ENCODE data around the gene HNRNPC. TPM values are rescaled to one million over a fixed set of nuclear protein-coding genes. Genes with fewer than 3 reads are reported as not detected.

HNRNPC gene
- polyA plus RNA-seq (2013, experiment 1 of 2): 1,460 TPM
- polyA plus RNA-seq (2013, experiment 2 of 2): 1,374 TPM

DNA sequence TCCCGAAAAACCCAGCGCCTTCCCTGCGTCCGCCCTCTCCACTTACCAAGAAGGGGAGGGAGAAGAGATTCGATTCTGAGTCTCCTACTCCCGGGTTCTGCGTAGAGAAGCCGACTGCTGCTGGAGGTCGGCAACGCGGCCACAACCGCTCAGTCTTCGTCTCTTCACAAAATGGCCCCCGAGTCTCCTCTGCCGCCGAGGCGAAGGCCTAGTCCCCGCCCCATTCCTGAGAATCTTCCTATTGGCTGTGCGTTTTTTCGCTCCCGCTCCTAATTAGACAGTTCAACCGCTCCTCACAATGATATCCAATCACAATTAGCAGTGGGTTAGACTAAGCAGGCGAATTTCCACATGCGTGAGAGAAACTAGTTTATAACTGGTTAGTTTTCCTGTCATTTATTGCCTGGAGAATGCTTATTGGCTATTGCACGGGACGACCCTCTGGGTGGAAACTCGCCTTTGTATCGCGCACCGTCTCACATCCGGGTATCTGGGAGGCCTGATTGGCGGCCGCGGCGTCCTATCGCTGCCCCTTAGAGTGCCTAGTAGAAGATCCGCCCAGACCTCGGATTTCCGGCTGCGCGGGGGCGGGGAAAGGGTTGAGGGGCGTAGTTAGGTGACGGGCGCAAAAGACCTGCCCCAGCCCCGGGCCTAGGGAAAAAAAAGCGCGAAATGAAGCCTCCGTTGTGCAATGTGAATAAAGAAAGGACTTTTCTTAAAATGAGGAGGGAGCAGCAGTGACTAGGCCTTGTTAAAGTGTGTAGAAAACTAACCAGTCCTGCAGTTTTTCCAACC, at the start of gene HNRNPC:
HNRNPC (minus strand) TSS at position 191 of the 795 bp plus-strand sequence. CDS start 35,249 bp downstream, outside the sequence.
- peak within 1 kb of the TSS; percentile 61 for H3K23ac ChIP-seq (ENCODE audit: low read length)
- H2BK120ac ChIP-seq (ENCODE audit: low read depth, low read length): peak within 1 kb of the TSS; percentile 94
- H2BK5ac ChIP-seq (ENCODE audit: low read length): peak within 1 kb of the TSS; percentile 2
- H3K4me3 ChIP-seq (ENCODE audit: low read length): peak within 1 kb of the TSS; percentile 93
- H4K8ac ChIP-seq (ENCODE audit: low read depth, low read length): peak within 1 kb of the TSS; percentile 43
- no peaks in the 10 kb centered on the region for H3K27me3 ChIP-seq (ENCODE audit: insufficient read depth, low read length, poor library complexity)
- peak within 1 kb of the TSS; percentile 95 for H3K4ac ChIP-seq (ENCODE audit: low read depth, low read length)
- peaks cover 47% of the 10 kb centered on the region for H3K79me2 ChIP-seq (ENCODE audit: control insufficient read depth, insufficient read depth, low read length)
- peaks cover 2% of the 10 kb centered on the region for H3K4me1 ChIP-seq (ENCODE audit: control insufficient read depth, low read depth, low read length)
- peak within 1 kb of the TSS; percentile 31 for H3K4me2 ChIP-seq (ENCODE audit: low read length)
- no peaks in the 10 kb centered on the region for H3K36me3 ChIP-seq (ENCODE audit: control insufficient read depth, insufficient read depth, low read length)
- no peak within 1 kb of the TSS for H2BK15ac ChIP-seq (replicated peaks; ENCODE audit: low read depth)
- peak within 1 kb of the TSS; percentile 70 for H3K27ac ChIP-seq (ENCODE audit: low read depth, low read length)
- H3K9ac ChIP-seq (ENCODE audit: low read length): peak within 1 kb of the TSS; percentile 97
- no peaks in the 10 kb centered on the region for H3K79me1 ChIP-seq (ENCODE audit: low read length)
- peak within 1 kb of the TSS; percentile 97 for H3K56ac ChIP-seq (ENCODE audit: low read length)
- H2AK5ac ChIP-seq (ENCODE audit: low read length): peak within 1 kb of the TSS; percentile 71
- DNase-seq: peak; percentile 100
- no CpG with 5 or more reads among the region's 49 CpGs for WGBS (ENCODE audit: extremely low coverage, insufficient coverage, low lambda C conversion rate)
- H4K5ac ChIP-seq (ENCODE audit: low read length): peak within 1 kb of the TSS; percentile 91
- H3K18ac ChIP-seq (ENCODE audit: low read length): peak within 1 kb of the TSS; percentile 99

DNA sequence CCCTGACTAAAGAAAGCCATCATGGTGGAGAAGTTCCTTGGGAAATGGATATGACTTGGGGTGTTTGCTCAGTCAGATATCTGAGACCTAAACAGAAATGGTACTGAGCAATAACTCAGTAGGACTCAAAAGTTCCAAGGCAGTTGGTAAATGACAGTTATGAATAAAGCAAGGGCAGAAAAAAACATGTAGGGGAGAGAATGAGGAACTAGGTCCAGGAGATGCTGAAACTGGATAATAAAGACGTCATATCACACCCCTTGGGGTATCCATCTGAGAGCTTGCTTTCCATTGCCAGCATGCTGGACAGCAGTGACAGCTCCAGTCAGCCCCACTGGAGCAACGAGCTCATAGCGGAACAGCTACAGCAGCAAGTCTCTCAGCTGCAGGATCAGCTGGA, 48.2 kb upstream of the HNRNPC start:
- Histone ChIP-seq H3K56ac (ENCODE audit: low read length) (no peak overlapping the region), H3K23ac (ENCODE audit: low read length) (no peak overlapping the region), H3K4me2 (ENCODE audit: low read length) (no peak overlapping the region), H4K5ac (ENCODE audit: low read length) (no peak overlapping the region), H3K27ac (ENCODE audit: low read depth, low read length) (no peak overlapping the region), H3K36me3 (ENCODE audit: control insufficient read depth, insufficient read depth, low read length) (no peaks in the 10 kb centered on the region), H3K9ac (ENCODE audit: low read length) (no peak overlapping the region), H3K18ac (ENCODE audit: low read length) (no peak overlapping the region), H3K79me1 (ENCODE audit: low read length) (no peaks in the 10 kb centered on the region), H4K8ac (ENCODE audit: low read depth, low read length) (no peak overlapping the region), H2BK120ac (ENCODE audit: low read depth, low read length) (no peak overlapping the region), H2AK5ac (ENCODE audit: low read length) (no peak overlapping the region), H3K4ac (ENCODE audit: low read depth, low read length) (no peak overlapping the region), H3K4me3 (ENCODE audit: low read length) (no peak overlapping the region), H2BK15ac (replicated peaks; ENCODE audit: low read depth) (no peak overlapping the region), H3K27me3 (ENCODE audit: insufficient read depth, low read length, poor library complexity) (no peaks in the 10 kb centered on the region), H3K4me1 (ENCODE audit: control insufficient read depth, low read depth, low read length) (no peaks in the 10 kb centered on the region), H3K79me2 (ENCODE audit: control insufficient read depth, insufficient read depth, low read length) (no peaks in the 10 kb centered on the region), H2BK5ac (ENCODE audit: low read length) (no peak overlapping the region)
- no peak for DNase-seq
- WGBS (ENCODE audit: extremely low coverage, insufficient coverage, low lambda C conversion rate): no CpG with 5 or more reads among the region's 3 CpGs

DNA sequence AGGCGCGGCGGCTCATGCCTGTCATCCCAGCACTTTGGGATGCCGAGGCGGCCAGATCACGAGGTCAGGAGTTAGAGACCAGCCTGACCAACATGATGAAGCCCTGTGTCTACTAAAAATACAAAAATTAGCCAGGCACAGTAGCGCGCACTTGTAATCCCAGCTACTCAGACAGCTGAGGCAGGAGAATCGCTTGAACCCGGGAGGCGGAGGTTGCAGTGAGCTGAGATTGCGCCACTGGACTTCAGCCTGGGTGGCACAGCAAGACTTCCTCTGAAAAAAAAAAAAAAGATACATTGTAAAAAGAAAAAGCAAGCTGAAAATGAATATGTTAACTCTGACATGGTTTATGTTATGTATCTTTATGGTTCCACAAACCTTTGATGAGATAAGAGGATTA, 44.3 kb upstream of the HNRNPC start:
- Histone ChIP-seq H2BK15ac (replicated peaks; ENCODE audit: low read depth) (no peak overlapping the region), H3K79me1 (ENCODE audit: low read length) (no peaks in the 10 kb centered on the region), H3K4me2 (ENCODE audit: low read length) (no peak overlapping the region), H3K79me2 (ENCODE audit: control insufficient read depth, insufficient read depth, low read length) (no peaks in the 10 kb centered on the region), H3K18ac (ENCODE audit: low read length) (no peak overlapping the region), H2AK5ac (ENCODE audit: low read length) (no peak overlapping the region), H3K4me3 (ENCODE audit: low read length) (no peak overlapping the region), H3K4me1 (ENCODE audit: control insufficient read depth, low read depth, low read length) (no peaks in the 10 kb centered on the region), H4K8ac (ENCODE audit: low read depth, low read length) (no peak overlapping the region), H3K27me3 (ENCODE audit: insufficient read depth, low read length, poor library complexity) (no peaks in the 10 kb centered on the region), H2BK120ac (ENCODE audit: low read depth, low read length) (no peak overlapping the region), H3K23ac (ENCODE audit: low read length) (no peak overlapping the region), H2BK5ac (ENCODE audit: low read length) (no peak overlapping the region), H3K56ac (ENCODE audit: low read length) (no peak overlapping the region), H3K4ac (ENCODE audit: low read depth, low read length) (no peak overlapping the region), H3K36me3 (ENCODE audit: control insufficient read depth, insufficient read depth, low read length) (no peaks in the 10 kb centered on the region), H3K9ac (ENCODE audit: low read length) (no peak overlapping the region), H3K27ac (ENCODE audit: low read depth, low read length) (no peak overlapping the region), H4K5ac (ENCODE audit: low read length) (no peak overlapping the region)
- WGBS (ENCODE audit: extremely low coverage, insufficient coverage, low lambda C conversion rate): no CpG with 5 or more reads among the region's 12 CpGs
- DNase-seq: no peak

DNA sequence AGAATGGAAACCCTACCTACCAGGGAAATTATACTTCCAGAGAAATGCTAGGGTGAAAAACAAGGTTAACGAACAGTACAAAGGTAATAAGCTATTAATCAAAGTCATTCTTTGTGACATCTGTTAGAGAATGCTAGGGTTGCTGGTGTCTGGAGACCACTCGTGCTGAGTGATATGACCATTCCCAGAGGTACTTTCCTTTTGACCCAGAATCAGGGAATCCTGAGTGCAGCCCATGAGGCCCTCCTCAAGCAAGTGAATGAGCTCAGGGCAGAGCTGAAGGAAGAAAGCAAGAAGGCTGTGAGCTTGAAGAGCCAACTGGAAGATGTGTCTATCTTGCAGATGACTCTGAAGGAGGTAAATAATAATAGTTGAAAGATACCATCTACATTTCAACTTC, 42.4 kb upstream of the HNRNPC start:
- no peak overlapping the region for H4K8ac ChIP-seq (ENCODE audit: low read depth, low read length)
- no peak for DNase-seq
- no peak overlapping the region for H3K4me3 ChIP-seq (ENCODE audit: low read length)
- no peaks in the 10 kb centered on the region for H3K79me2 ChIP-seq (ENCODE audit: control insufficient read depth, insufficient read depth, low read length)
- H3K4me2 ChIP-seq (ENCODE audit: low read length): no peak overlapping the region
- no peaks in the 10 kb centered on the region for H3K27me3 ChIP-seq (ENCODE audit: insufficient read depth, low read length, poor library complexity)
- no peak overlapping the region for H3K18ac ChIP-seq (ENCODE audit: low read length)
- H2BK5ac ChIP-seq (ENCODE audit: low read length): no peak overlapping the region
- no peak overlapping the region for H2BK15ac ChIP-seq (replicated peaks; ENCODE audit: low read depth)
- H3K4me1 ChIP-seq (ENCODE audit: control insufficient read depth, low read depth, low read length): no peaks in the 10 kb centered on the region
- no peak overlapping the region for H4K5ac ChIP-seq (ENCODE audit: low read length)
- no peaks in the 10 kb centered on the region for H3K79me1 ChIP-seq (ENCODE audit: low read length)
- H3K9ac ChIP-seq (ENCODE audit: low read length): no peak overlapping the region
- no peaks in the 10 kb centered on the region for H3K36me3 ChIP-seq (ENCODE audit: control insufficient read depth, insufficient read depth, low read length)
- H2BK120ac ChIP-seq (ENCODE audit: low read depth, low read length): no peak overlapping the region
- no peak overlapping the region for H3K4ac ChIP-seq (ENCODE audit: low read depth, low read length)
- WGBS (ENCODE audit: extremely low coverage, insufficient coverage, low lambda C conversion rate): no CpG with 5 or more reads among the region's 2 CpGs
- H3K27ac ChIP-seq (ENCODE audit: low read depth, low read length): no peak overlapping the region
- H3K56ac ChIP-seq (ENCODE audit: low read length): no peak overlapping the region
- no peak overlapping the region for H2AK5ac ChIP-seq (ENCODE audit: low read length)
- H3K23ac ChIP-seq (ENCODE audit: low read length): no peak overlapping the region

DNA sequence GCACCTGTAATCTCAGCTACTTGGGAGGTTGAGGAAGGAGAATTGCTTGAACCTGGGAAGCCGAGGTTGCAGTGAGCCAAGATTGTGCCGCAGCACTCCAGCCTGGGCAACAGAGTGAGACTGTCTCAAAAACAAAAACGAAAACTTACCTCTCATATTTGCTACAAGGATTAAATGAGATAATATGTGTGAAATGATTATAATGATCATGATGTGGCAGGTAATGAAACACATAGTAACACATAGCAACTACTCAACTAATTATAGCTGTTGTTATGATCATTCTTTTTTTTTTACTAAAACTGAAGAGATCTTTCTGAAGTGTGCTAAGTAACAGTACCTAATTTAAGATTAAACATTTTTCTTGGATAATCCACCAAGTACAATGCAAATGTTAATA, 40.7 kb upstream of the HNRNPC start:
- Histone ChIP-seq H3K27ac (ENCODE audit: low read depth, low read length) (no peak overlapping the region), H3K79me1 (ENCODE audit: low read length) (no peaks in the 10 kb centered on the region), H3K4me1 (ENCODE audit: control insufficient read depth, low read depth, low read length) (no peaks in the 10 kb centered on the region), H3K56ac (ENCODE audit: low read length) (no peak overlapping the region), H3K36me3 (ENCODE audit: control insufficient read depth, insufficient read depth, low read length) (no peaks in the 10 kb centered on the region), H2BK120ac (ENCODE audit: low read depth, low read length) (no peak overlapping the region), H3K27me3 (ENCODE audit: insufficient read depth, low read length, poor library complexity) (no peaks in the 10 kb centered on the region), H3K4me2 (ENCODE audit: low read length) (no peak overlapping the region), H3K23ac (ENCODE audit: low read length) (no peak overlapping the region), H2BK15ac (replicated peaks; ENCODE audit: low read depth) (no peak overlapping the region), H2AK5ac (ENCODE audit: low read length) (no peak overlapping the region), H3K18ac (ENCODE audit: low read length) (no peak overlapping the region), H2BK5ac (ENCODE audit: low read length) (no peak overlapping the region), H3K79me2 (ENCODE audit: control insufficient read depth, insufficient read depth, low read length) (no peaks in the 10 kb centered on the region), H3K4me3 (ENCODE audit: low read length) (no peak overlapping the region), H3K4ac (ENCODE audit: low read depth, low read length) (no peak overlapping the region), H4K8ac (ENCODE audit: low read depth, low read length) (no peak overlapping the region), H4K5ac (ENCODE audit: low read length) (no peak overlapping the region), H3K9ac (ENCODE audit: low read length) (no peak overlapping the region)
- DNase-seq: no peak
- no CpG with 5 or more reads among the region's 3 CpGs for WGBS (ENCODE audit: extremely low coverage, insufficient coverage, low lambda C conversion rate)

Measured in mesendoderm (in vitro differentiated cells).